HG02943 (cell line): ENCODE measurements around the gene ST3GAL3.

Experiments used
- ATAC-seq: cut with Tn5 transposase; IDR thresholded peaks from one replicate; pipeline ENCODE4 v1.9.1; 2021; ENCODE audit warnings: mild to moderate bottlenecking, low read depth, moderate library complexity; ENCODE audit not compliant: unreplicated experiment

Gene ST3GAL3

GRCh38 chr1:43902058-43902831 lies 194.9 kb downstream of the ST3GAL3 start:
- no peak for ATAC-seq

- ATAC-seq, result no peak
Observed at GRCh38 chr1:43904660-43905551, 197.6 kb downstream of the ST3GAL3 start.

- no peak for ATAC-seq
Observed at GRCh38 chr1:43908226-43908625, 200.9 kb downstream of the ST3GAL3 start.

GRCh38 chr1:43908858-43909257 lies 201.5 kb downstream of the ST3GAL3 start:
- ATAC-seq, result no peak

- no peak for ATAC-seq
Observed at GRCh38 chr1:43910343-43910742, 203.0 kb downstream of the ST3GAL3 start.

GRCh38 chr1:43912607-43913006 lies 205.3 kb downstream of the ST3GAL3 start:
- ATAC-seq, result no peak

GRCh38 chr1:43913051-43913501 lies 205.7 kb downstream of the ST3GAL3 start:
- no peak for ATAC-seq

- no peak for ATAC-seq
Observed at GRCh38 chr1:43913666-43914360, 206.5 kb downstream of the ST3GAL3 start.

- no peak for ATAC-seq
Observed at GRCh38 chr1:43914576-43915525, 207.5 kb downstream of the ST3GAL3 start.

GRCh38 chr1:43919906-43920305 lies 212.6 kb downstream of the ST3GAL3 start:
- ATAC-seq, result no peak

GRCh38 chr1:43921022-43921421 lies 213.7 kb downstream of the ST3GAL3 start:
- ATAC-seq, result no peak

GRCh38 chr1:43924516-43924915 lies 217.2 kb downstream of the ST3GAL3 start:
- no peak for ATAC-seq

- no peak for ATAC-seq
Observed at GRCh38 chr1:43925846-43926245, 218.5 kb downstream of the ST3GAL3 start.

- ATAC-seq, result no peak
Observed at GRCh38 chr1:43930168-43930948, 223.0 kb downstream of the ST3GAL3 start.

- no peak for ATAC-seq
Observed at GRCh38 chr1:43930949-43931275, 223.6 kb downstream of the ST3GAL3 start.

GRCh38 chr1:43931711-43932660 lies 224.7 kb downstream of the ST3GAL3 start:
- ATAC-seq, result no peak

- no peak for ATAC-seq
Observed at GRCh38 chr1:43932786-43933385, 225.6 kb downstream of the ST3GAL3 start.
